ENCODE results near the gene TBCEL. TPM values are rescaled to one million over a fixed set of nuclear protein-coding genes. Genes with fewer than 3 reads are reported as not detected.

The TBCEL gene
- total RNA-seq, 2 experiments from 2014 or later, result 7.7 to 8.2 TPM

- no peak for DNase-seq
- Mint-ChIP-seq H3K4me3 (no peak overlapping the region), H3K27me3 (no peaks in the 10 kb centered on the region), H3K36me3 (ENCODE audit: low read depth) (no peaks in the 10 kb centered on the region), H3K4me1 (no peaks in the 10 kb centered on the region), H3K27ac (no peak overlapping the region), H3K9me3 (ENCODE audit: low read depth) (no peaks in the 10 kb centered on the region)
- ATAC-seq, result no peak
- intact Hi-C loops (cut with DNase I, micrococcal nuclease), result no loop called here
- POLR2A ChIA-PET, result no interaction called here
- CTCF ChIA-PET, result interaction anchor here (0.6 kb wide), 1 partner anchor 175 kb away, joined by 3 read pairs; no protein-coding TSS in a partner anchor
Observed at GRCh38 chr11:121129362-121130340, 105.7 kb downstream of the TBCEL start.

GRCh38 chr11:121131656-121132055 is 107.8 kb downstream of the TBCEL start:
- ChIA-PET CTCF (no interaction called here), POLR2A (no interaction called here)
- no peaks in the 10 kb centered on the region for H3K9me3 Mint-ChIP-seq (ENCODE audit: low read depth)
- no peaks in the 10 kb centered on the region for H3K36me3 Mint-ChIP-seq (ENCODE audit: low read depth)
- H3K27ac Mint-ChIP-seq, result no peak overlapping the region
- H3K4me3 Mint-ChIP-seq, result no peak overlapping the region
- intact Hi-C loops (cut with DNase I, micrococcal nuclease), result no loop called here
- ATAC-seq (no peak), DNase-seq (no peak)
- no peaks in the 10 kb centered on the region for H3K4me1 Mint-ChIP-seq
- H3K27me3 Mint-ChIP-seq, result no peaks in the 10 kb centered on the region

GRCh38 chr11:121132211-121132976 is 108.5 kb downstream of the TBCEL start:
- intact Hi-C loops (cut with DNase I, micrococcal nuclease), result no loop called here
- no peaks in the 10 kb centered on the region for H3K4me1 Mint-ChIP-seq
- CTCF ChIA-PET, result no interaction called here
- H3K27ac Mint-ChIP-seq, result no peak overlapping the region
- no peaks in the 10 kb centered on the region for H3K36me3 Mint-ChIP-seq (ENCODE audit: low read depth)
- no peaks in the 10 kb centered on the region for H3K27me3 Mint-ChIP-seq
- DNase-seq (no peak), ATAC-seq (no peak)
- no peaks in the 10 kb centered on the region for H3K9me3 Mint-ChIP-seq (ENCODE audit: low read depth)
- POLR2A ChIA-PET, result no interaction called here
- H3K4me3 Mint-ChIP-seq, result no peak overlapping the region

DNA sequence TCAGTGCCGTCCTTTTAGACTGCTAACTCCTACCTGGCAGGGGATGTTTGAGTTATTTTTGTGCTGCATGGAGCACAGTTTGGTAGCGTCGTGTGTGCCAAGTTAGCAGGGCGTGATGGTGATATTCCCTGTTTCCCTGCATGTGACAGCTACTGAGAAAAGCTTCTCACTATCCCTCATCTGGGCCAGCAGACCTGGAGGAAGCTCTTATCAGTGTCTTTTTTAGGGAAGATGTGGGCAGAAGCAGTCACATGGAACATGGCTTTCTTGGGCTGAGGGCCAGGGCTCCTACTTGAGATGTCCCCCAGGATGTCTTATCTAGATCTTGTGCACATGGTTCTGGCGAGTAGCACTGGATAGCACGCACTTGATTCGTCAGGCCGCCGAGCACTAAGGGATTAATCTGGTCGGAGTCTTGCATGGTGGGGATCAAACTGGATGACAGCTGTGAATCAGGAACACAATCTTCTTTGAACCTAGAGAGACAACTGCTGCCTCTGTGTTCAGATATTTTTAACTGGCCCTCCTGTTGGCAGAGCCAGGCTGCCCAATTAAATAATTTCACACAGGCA is 110.9 kb downstream of the TBCEL start:
- ChIA-PET POLR2A (no interaction called here), CTCF (no interaction called here)
- H3K9me3 Mint-ChIP-seq (ENCODE audit: low read depth), result no peaks in the 10 kb centered on the region
- no peaks in the 10 kb centered on the region for H3K36me3 Mint-ChIP-seq (ENCODE audit: low read depth)
- H3K4me1 Mint-ChIP-seq, result no peaks in the 10 kb centered on the region
- intact Hi-C loops (cut with DNase I, micrococcal nuclease), result no loop called here
- ATAC-seq, result no peak
- no peak overlapping the region for H3K27ac Mint-ChIP-seq
- DNase-seq, result no peak
- no peaks in the 10 kb centered on the region for H3K27me3 Mint-ChIP-seq
- no peak overlapping the region for H3K4me3 Mint-ChIP-seq

DNA sequence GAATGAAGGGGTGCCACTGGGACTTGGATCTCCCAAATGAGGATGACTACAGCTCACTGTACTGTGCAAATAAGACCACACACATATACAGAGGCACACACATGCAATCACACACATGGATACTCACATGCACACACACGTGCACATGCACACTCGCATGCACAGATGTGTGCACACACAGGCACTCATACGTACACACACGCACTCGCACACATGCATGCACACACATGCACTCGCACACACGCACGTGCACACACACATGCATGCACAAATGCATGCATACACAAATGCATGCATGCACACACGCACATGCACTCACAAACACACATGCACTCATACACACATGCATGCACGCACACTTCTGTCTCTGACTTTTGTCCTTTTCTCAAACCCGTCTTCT is 113.1 kb downstream of the TBCEL start:
- no peaks in the 10 kb centered on the region for H3K36me3 Mint-ChIP-seq (ENCODE audit: low read depth)
- H3K4me3 Mint-ChIP-seq, result no peak overlapping the region
- ChIA-PET POLR2A (no interaction called here), CTCF (no interaction called here)
- DNase-seq, result no peak
- no peak overlapping the region for H3K27ac Mint-ChIP-seq
- no peaks in the 10 kb centered on the region for H3K9me3 Mint-ChIP-seq (ENCODE audit: low read depth)
- H3K27me3 Mint-ChIP-seq, result no peaks in the 10 kb centered on the region
- no peak for ATAC-seq
- intact Hi-C loops (cut with DNase I, micrococcal nuclease), result no loop called here
- H3K4me1 Mint-ChIP-seq, result no peaks in the 10 kb centered on the region

DNA sequence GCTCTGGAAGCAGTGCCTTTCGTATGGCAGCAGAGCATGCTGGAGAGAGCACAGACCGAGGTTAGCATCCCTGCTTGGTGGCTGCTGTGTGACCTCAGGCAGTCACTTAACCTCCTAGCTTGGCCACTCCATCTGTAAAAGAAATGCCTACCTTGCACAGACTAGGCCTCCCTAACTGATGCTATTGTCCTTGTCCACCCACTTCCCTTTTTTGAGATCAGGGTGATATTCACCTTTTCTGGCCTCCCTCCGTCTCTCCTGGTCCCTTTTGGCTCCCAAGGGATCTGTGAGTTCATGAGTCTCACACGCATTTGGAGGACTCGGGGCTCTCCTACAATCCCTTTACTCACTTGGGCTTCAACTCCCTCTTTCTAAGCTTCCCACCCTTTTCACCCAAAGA is 114.4 kb downstream of the TBCEL start:
- CTCF ChIA-PET, result interaction anchor here (0.5 to 0.8 kb wide), 2 partner anchors 42 to 394 kb away, joined by 3 to 4 read pairs; no protein-coding TSS in a partner anchor
- Mint-ChIP-seq H3K9me3 (ENCODE audit: low read depth) (no peaks in the 10 kb centered on the region), H3K27me3 (no peaks in the 10 kb centered on the region), H3K36me3 (ENCODE audit: low read depth) (no peaks in the 10 kb centered on the region), H3K4me1 (no peaks in the 10 kb centered on the region), H3K4me3 (no peak overlapping the region), H3K27ac (no peak overlapping the region)
- ATAC-seq (no peak), DNase-seq (no peak)
- intact Hi-C loops (cut with DNase I, micrococcal nuclease), result no loop called here
- POLR2A ChIA-PET, result no interaction called here

DNA sequence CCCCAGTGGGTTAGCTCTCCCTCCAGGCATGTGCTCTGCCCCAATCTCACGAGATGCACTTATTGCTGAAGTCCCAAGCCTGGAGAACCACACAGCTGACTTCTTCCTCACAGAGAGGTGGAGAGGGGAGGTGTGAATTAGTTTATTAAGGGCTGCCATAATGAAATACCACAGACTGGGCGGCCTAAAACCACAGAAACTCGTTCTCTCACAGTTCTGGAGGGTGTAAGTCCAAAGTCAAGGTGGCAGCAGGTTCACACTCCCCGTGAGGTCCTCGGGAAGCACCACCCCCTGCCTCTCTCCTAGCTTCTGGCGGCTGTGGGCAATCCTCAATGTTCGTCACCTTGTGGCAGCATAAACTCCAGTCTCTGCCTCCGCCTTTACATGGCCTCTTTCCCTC is 116.5 kb downstream of the TBCEL start:
- H3K27me3 Mint-ChIP-seq, result no peaks in the 10 kb centered on the region
- H3K4me3 Mint-ChIP-seq, result no peak overlapping the region
- DNase-seq, result no peak
- H3K9me3 Mint-ChIP-seq (ENCODE audit: low read depth), result no peaks in the 10 kb centered on the region
- H3K27ac Mint-ChIP-seq, result no peak overlapping the region
- CTCF ChIA-PET, result interaction anchor here (0.6 to 1.0 kb wide), 2 partner anchors 25 to 54 kb away, joined by 3 read pairs; no protein-coding TSS in a partner anchor
- no peak for ATAC-seq
- no peaks in the 10 kb centered on the region for H3K36me3 Mint-ChIP-seq (ENCODE audit: low read depth)
- POLR2A ChIA-PET, result no interaction called here
- intact Hi-C loops (cut with DNase I, micrococcal nuclease), result no loop called here
- H3K4me1 Mint-ChIP-seq, result no peaks in the 10 kb centered on the region

Other genes with a start within 250 kb of the TBCEL start
- under 1 TPM; 0.21 to 0.37 TPM for gene TECTA, start 77.1 kb downstream of the TBCEL start, total RNA-seq

Data from activated CD4-positive, alpha-beta T cell treated with anti-CD3 and anti-CD28 coated beads for 36 hours (primary cell).